ENCODE results near the gene DNM1L.

The DNM1L gene

DNA sequence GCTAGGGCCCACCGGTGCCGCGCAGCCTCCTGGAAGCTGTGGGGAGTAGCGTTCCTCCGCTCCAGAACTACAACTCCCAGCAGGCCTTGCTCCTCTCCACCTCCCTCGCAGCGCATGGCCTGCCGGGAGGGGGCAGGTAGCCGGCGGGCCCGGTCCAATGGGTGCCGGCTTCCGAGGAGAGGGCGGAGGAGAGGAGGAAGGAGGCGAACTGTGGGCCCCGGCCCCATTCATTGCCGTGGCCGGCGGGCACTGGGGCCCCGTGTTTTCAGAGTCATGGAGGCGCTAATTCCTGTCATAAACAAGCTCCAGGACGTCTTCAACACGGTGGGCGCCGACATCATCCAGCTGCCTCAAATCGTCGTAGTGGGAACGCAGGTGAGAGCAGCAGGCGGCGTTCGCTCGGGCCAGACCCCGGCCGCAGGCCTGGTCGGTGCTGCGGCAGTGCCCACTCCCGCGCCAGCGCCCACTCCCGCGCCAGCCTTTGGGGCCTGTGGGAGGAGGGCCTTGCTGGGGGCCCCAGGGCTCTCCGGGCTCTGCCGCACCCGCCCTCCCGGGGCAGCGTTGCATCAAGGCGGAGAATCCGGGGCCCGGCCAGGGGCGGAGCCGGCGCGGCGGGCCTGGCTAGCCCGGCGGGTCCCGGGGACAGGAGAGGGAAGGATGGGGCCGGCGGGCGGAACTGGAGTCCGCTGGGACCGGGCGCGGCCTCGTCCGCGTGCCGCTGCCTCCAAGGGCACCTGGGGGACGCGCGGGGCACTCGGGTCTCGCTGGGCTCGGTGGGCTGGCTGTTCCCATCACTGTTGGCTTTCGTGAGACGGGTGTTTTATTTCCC is at the start of gene DNM1L:
Gene DNM1L (plus strand): TSS at position 211 of the 829 bp plus-strand sequence. CDS start 63 bp downstream, at position 274.
- DNase-seq (ENCODE audit: low read depth, low spot score), result peak; percentile 72
- H3K27ac ChIP-seq, result peak within 1 kb of the TSS; percentile 96

DNA sequence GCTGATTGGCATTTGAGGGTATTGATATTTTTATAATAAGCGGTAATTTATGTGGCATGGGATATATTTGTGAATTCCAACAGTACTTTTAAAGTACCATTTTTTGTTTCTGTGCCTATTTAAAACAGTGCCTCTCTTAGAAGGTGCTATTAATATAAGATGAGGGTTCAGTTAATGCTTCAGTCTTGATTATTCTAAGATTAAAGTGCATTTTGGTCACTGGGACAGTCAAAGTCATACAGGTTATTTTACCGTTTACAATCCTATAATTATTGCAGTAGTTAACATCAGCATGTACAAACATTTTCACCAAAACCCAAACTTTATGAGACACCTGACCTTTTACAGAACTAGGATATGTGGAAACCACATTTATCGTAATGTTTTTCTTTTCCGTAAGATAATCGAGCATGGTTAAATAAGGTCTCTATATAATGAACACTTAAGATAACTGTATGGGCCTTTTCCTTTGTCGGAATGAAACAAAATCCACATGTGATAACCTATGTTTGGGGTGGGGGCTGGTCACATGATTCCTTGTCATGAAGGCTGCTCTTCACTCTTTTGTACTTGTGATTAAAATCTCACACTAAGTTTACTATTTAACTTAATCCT is 37.7 kb upstream of the DNM1L start:
- no peak overlapping the region for H3K27ac ChIP-seq
- no peak for DNase-seq (ENCODE audit: low read depth, low spot score)

GRCh38 chr12:32644431-32644830 is 34.7 kb upstream of the DNM1L start:
- no peak for DNase-seq (ENCODE audit: low read depth, low spot score)
- no peak overlapping the region for H3K27ac ChIP-seq

- DNase-seq (ENCODE audit: low read depth, low spot score), result no peak
- no peak overlapping the region for H3K27ac ChIP-seq
These were observed 31.8 kb upstream of the DNM1L start for GRCh38 chr12:32647275-32647674.

DNA sequence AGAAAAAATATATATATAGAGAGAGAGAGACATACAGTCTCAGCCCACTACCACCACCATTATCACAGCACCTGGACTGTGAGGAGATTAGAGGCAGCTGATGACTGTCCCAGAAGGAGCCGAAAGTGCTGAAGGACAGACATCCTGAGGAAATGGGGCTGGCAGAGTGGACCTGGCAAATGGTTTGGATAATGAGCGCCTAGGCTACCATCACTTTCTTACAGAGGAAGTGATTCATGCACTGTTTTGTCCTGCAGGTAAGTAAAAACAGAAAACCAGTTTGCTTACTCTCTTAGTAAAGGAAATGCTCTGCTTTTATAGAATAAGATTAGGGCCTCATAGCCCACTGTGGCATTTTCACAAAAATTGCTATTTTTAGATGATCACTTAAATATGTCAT is 28.6 kb upstream of the DNM1L start:
- DNase-seq (ENCODE audit: low read depth, low spot score), result peak; percentile 26
- H3K27ac ChIP-seq, result peak overlapping the region; percentile 46

GRCh38 chr12:32651151-32651955 is 27.7 kb upstream of the DNM1L start:
- no peak for DNase-seq (ENCODE audit: low read depth, low spot score)
- H3K27ac ChIP-seq, result peak overlapping the region; percentile 46

DNA sequence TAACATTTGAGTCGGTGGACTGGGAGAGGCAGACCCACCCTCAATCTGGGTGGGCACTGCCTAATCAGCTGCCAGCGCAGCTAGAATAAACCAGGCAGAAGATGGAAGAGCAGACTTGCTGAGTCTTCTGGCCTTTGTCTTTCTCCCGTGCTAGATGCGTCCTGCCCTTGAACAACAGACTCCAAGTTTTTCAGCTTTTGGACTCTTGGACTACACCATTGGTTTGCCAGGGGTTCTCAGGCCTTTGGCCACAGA is 27.2 kb upstream of the DNM1L start:
- no peak for DNase-seq (ENCODE audit: low read depth, low spot score)
- H3K27ac ChIP-seq, result no peak overlapping the region

DNA sequence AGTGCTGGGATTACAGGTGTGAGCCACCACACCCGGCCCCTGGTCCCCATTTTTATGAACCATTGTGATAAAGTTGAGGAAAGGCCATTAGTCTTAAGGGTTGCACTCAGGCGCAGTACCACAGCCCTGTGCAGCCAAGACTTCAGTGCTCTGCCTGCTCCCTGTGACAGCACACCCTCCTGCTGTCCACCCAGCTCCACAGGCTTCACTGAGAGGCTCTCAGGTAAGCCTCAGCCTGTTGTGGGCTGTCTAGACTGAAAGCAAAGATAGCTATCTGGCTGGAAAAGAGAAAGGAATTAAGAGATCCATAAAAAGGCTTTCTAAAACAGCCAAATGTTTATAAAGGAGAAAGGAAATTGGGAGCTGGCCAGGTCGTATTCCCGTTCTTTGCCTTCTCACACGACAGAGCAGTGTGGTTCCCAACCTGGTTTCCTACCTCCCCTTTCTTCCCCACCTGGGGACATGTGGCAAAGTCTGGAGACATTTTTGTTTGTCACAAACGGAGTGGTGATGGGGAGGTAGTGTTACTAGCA is 19.1 kb upstream of the DNM1L start:
- no peak for DNase-seq (ENCODE audit: low read depth, low spot score)
- no peak overlapping the region for H3K27ac ChIP-seq

- DNase-seq (ENCODE audit: low read depth, low spot score), result no peak
- H3K27ac ChIP-seq, result no peak overlapping the region
These were observed 17.4 kb upstream of the DNM1L start for GRCh38 chr12:32661706-32662105.

- DNase-seq (ENCODE audit: low read depth, low spot score), result no peak
- no peak overlapping the region for H3K27ac ChIP-seq
These were observed 16.4 kb upstream of the DNM1L start for GRCh38 chr12:32662665-32663064.

GRCh38 chr12:32666018-32666417 is 13.1 kb upstream of the DNM1L start:
- no peak overlapping the region for H3K27ac ChIP-seq
- no peak for DNase-seq (ENCODE audit: low read depth, low spot score)

GRCh38 chr12:32669584-32669983 is 9.5 kb upstream of the DNM1L start:
- H3K27ac ChIP-seq, result no peak overlapping the region
- DNase-seq (ENCODE audit: low read depth, low spot score), result no peak

- no peak for DNase-seq (ENCODE audit: low read depth, low spot score)
- H3K27ac ChIP-seq, result no peak overlapping the region
These were observed 6.9 kb upstream of the DNM1L start for GRCh38 chr12:32671930-32672780.

DNA sequence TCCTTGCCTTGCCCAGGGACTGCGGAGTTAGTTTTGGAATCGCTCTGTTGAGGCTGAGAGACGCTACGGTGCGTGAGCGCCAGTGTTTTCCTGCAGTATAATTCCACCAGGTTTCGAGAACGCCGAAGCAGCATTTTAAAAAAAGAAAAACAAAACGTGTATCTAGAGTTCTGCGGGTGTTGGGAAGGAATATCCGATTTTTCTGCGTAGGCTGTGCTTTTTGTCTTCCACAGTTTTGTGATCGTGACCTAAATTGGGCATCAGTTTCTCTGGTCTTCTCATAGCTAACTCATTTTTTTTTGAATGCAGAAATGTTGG is 778 bp downstream of the DNM1L start:
- peak overlapping the region; percentile 96 for H3K27ac ChIP-seq
- DNase-seq (ENCODE audit: low read depth, low spot score), result no peak

DNA sequence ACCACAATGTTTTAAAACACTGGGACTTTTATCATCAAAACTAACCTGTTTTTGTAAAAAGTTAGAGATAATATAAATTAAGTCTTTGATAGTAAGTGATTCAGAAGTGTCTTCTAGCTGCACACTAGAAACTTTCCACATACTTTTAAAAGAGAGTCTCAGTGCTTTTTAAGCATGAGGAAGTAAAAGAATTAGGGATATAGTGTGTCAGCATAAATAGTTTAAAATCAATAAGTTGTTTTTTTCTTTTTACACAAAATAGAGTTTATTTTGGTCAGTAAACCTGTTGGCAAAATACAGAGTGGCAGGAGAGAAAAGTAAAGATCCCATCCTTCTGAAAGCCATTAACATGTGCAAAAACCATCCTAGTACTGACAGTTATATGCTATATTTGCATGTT is 1.7 kb downstream of the DNM1L start:
- peak overlapping the region; percentile 96 for H3K27ac ChIP-seq
- no peak for DNase-seq (ENCODE audit: low read depth, low spot score)

GRCh38 chr12:32681272-32681671 is 2.2 kb downstream of the DNM1L start:
- no peak overlapping the region for H3K27ac ChIP-seq
- no peak for DNase-seq (ENCODE audit: low read depth, low spot score)

GRCh38 chr12:32686340-32686739 is 7.2 kb downstream of the DNM1L start:
- DNase-seq (ENCODE audit: low read depth, low spot score), result no peak
- H3K27ac ChIP-seq, result no peak overlapping the region

GRCh38 chr12:32688786-32689185 is 9.7 kb downstream of the DNM1L start:
- H3K27ac ChIP-seq, result no peak overlapping the region
- no peak for DNase-seq (ENCODE audit: low read depth, low spot score)

DNA sequence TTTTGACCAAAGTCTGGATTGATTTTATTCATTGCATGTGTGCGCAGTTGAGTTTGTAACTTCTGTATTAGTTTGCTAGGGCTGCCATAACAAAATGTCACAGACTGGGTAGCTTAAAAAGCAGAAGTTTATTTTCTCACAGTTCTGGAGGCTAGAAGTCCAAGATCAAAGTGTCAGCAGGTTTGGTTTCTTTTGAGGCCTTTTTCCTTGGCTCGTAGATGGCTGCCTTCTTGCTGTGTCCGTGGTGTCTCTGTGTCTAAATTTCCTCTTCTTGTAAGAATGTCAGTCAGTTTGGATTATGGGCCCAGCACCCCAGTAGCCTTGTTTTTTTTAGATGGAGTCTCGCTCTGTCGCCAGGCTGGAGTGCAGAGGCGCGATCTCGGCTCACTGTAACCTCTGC is 11.8 kb downstream of the DNM1L start:
- H3K27ac ChIP-seq, result no peak overlapping the region
- DNase-seq (ENCODE audit: low read depth, low spot score), result no peak

DNA sequence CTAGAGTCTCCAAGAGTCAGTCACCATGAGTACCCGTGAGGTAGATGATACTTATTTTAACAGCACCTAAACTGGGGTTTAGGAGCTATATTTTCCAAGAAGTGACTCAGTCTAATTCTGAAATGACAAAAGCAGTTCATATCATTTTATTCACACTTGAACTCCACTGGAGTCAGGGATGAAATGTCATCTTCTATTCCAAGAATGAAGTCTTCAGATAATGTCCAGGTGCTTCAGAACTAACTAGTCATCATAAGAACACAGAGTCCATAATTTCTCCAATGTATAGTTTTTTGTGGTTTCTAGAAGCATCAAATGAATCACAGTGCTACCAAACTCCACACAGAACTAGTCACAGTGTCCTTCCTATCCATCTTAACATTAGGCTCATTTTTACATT is 13.3 kb downstream of the DNM1L start:
- no peak for DNase-seq (ENCODE audit: low read depth, low spot score)
- no peak overlapping the region for H3K27ac ChIP-seq

All from epithelial cell of prostate (primary cell).